Mesenchymal stem cell (in vitro differentiated cells and primary cell): ENCODE measurements around the gene KLHL22.

Source experiments
- DNase-seq: peaks from one replicate; pipeline ENCODE4 v3.0.0-alpha.2; 2013
- H2AFZ ChIP-seq: one replicate; pipeline ENCODE4 v1.6.1; 2013; ENCODE audit warnings: low read depth, mild to moderate bottlenecking, control low read depth, inconsistent platforms, low read length, moderate library complexity
- H2AK5ac ChIP-seq: 2 replicates; pipeline ENCODE4 v1.6.1; 2013; ENCODE audit warnings: low read length, moderate library complexity, mild to moderate bottlenecking, inconsistent platforms; ENCODE audit not compliant: severe bottlenecking
- H2BK120ac ChIP-seq: one replicate; pipeline ENCODE4 v1.6.1; 2013; ENCODE audit warnings: low read depth, mild to moderate bottlenecking, inconsistent platforms, low read length, moderate library complexity
- H2BK12ac ChIP-seq, 2 experiments: one replicate each; pipeline ENCODE4 v1.6.1; 2013; ENCODE audit warnings: inconsistent platforms in 2 of 2, low read length in 2 of 2, mild to moderate bottlenecking in 2 of 2, moderate library complexity in 2 of 2, control low read depth in 1 of 2
- H2BK15ac ChIP-seq: one replicate; pipeline ENCODE4 v1.6.1; 2013; ENCODE audit warnings: mild to moderate bottlenecking, low read depth, inconsistent platforms; ENCODE audit not compliant: poor library complexity, severe bottlenecking
- H2BK5ac ChIP-seq: 2 replicates; pipeline ENCODE4 v1.6.1; 2013; ENCODE audit warnings: low read depth, mild to moderate bottlenecking, low read length, control low read depth, inconsistent platforms; ENCODE audit not compliant: poor library complexity, severe bottlenecking
- H3K14ac ChIP-seq, 2 experiments: one replicate each; pipeline ENCODE4 v1.6.1; 2013; ENCODE audit warnings: inconsistent platforms in 2 of 2, low read length in 2 of 2, control low read depth in 1 of 2, mild to moderate bottlenecking in 1 of 2, moderate library complexity in 1 of 2
- H3K18ac ChIP-seq, 2 experiments: one replicate each; pipeline ENCODE4 v1.6.1; 2013; ENCODE audit warnings: inconsistent platforms in 2 of 2, low read length in 2 of 2, control low read depth in 1 of 2, low read depth in 1 of 2, mild to moderate bottlenecking in 1 of 2
- H3K23ac ChIP-seq, 2 experiments: one replicate each; pipeline ENCODE4 v1.6.1; 2013; ENCODE audit warnings: inconsistent platforms in 2 of 2, low read length in 2 of 2, mild to moderate bottlenecking in 2 of 2, moderate library complexity in 2 of 2, control low read depth in 1 of 2
- H3K27ac ChIP-seq: 2 replicates; pipeline ENCODE4 v1.5.1; 2013; ENCODE audit warnings: mild to moderate bottlenecking, moderate library complexity, low read length, control low read depth, inconsistent platforms; ENCODE audit not compliant: poor library complexity, severe bottlenecking
- H3K27me3 ChIP-seq, 2 experiments: 2 replicates each; pipeline versions ENCODE4 v1.6.1 to v1.7.0; 2013; ENCODE audit warnings: low read length in 2 of 2, mild to moderate bottlenecking in 2 of 2, moderate library complexity in 2 of 2, control low read depth in 1 of 2, inconsistent platforms in 1 of 2; ENCODE audit not compliant: control insufficient read depth in 1 of 2, insufficient read depth in 1 of 2
- H3K36me3 ChIP-seq, 2 experiments: 2 replicates each; pipeline versions ENCODE4 v1.6.1 to v1.7.0; 2013; ENCODE audit warnings: low read length in 2 of 2, control low read depth in 1 of 2, inconsistent platforms in 1 of 2, low read depth in 1 of 2, mild to moderate bottlenecking in 1 of 2; ENCODE audit not compliant: insufficient read depth in 2 of 2, control insufficient read depth in 1 of 2
- H3K4ac ChIP-seq, 2 experiments: one replicate each; pipeline ENCODE4 v1.6.1; 2013; ENCODE audit warnings: inconsistent platforms in 2 of 2, low read length in 2 of 2, mild to moderate bottlenecking in 2 of 2, moderate library complexity in 2 of 2, control low read depth in 1 of 2, low read depth in 1 of 2
- H3K4me1 ChIP-seq: 2 replicates; pipeline ENCODE4 v1.6.1; 2013; ENCODE audit warnings: low read depth, low read length, control low read depth; ENCODE audit not compliant: control insufficient read depth, insufficient read depth
- H3K4me2 ChIP-seq: 2 replicates; pipeline ENCODE4 v1.6.1; 2013; ENCODE audit warnings: low read length, mild to moderate bottlenecking, inconsistent platforms; ENCODE audit not compliant: poor library complexity, severe bottlenecking
- H3K4me3 ChIP-seq, 2 experiments: 2 replicates each; pipeline versions ENCODE4 v1.5.1 to v1.7.0; 2013; ENCODE audit warnings: low read length in 2 of 2, mild to moderate bottlenecking in 2 of 2, control low read depth in 1 of 2, low read depth in 1 of 2; ENCODE audit not compliant: insufficient read depth in 1 of 2
- H3K79me1 ChIP-seq: replicated peaks from 2 replicates; pipeline ENCODE4 v1.6.1; 2013; ENCODE audit warnings: mild to moderate bottlenecking, control low read depth, low read length, inconsistent platforms; ENCODE audit not compliant: poor library complexity, severe bottlenecking
- H3K9ac ChIP-seq: 2 replicates; pipeline ENCODE4 v1.7.0; 2013; ENCODE audit warnings: mild to moderate bottlenecking, low read length, moderate library complexity
- H3K9me3 ChIP-seq: 2 replicates; pipeline ENCODE4 v1.7.0; 2013; ENCODE audit warnings: mild to moderate bottlenecking, low read length; ENCODE audit not compliant: control insufficient read depth
- H4K8ac ChIP-seq: one replicate; pipeline ENCODE4 v1.6.1; 2013; ENCODE audit warnings: inconsistent platforms, mild to moderate bottlenecking, low read length, moderate library complexity
- H4K91ac ChIP-seq: one replicate; pipeline ENCODE4 v1.6.1; 2013; ENCODE audit warnings: mild to moderate bottlenecking, low read length, inconsistent platforms
- WGBS: methylation state at CpG from one replicate; pipeline ENCODE4 v1.1.7; 2013; ENCODE audit warnings: mixed read lengths; 5-methylcytosine and 5-hydroxymethylcytosine counted together

Gene KLHL22

GRCh38 chr22:20438678-20439492, 56.7 kb downstream of the KLHL22 start:
- Histone ChIP-seq H2BK5ac (no peak overlapping the region), H2BK120ac (no peak overlapping the region), H3K79me1 (peaks cover 19% of the 10 kb centered on the region), H3K27ac (no peak overlapping the region), H4K8ac (peak overlapping the region; percentile 69), H4K91ac (peak overlapping the region; percentile 87), H3K4me3 (peak overlapping the region in 1 of 2 experiments; percentile 80), H2BK15ac (no peak overlapping the region), H3K18ac (peak overlapping the region; percentile 19 to 92), H3K9ac (peak overlapping the region; percentile 89), H3K27me3 (no peaks in the 10 kb centered on the region), H2AK5ac (peak overlapping the region; percentile 62), H3K4me1 (peaks cover 40% of the 10 kb centered on the region), H3K23ac (no peak overlapping the region), H3K36me3 (peaks cover 22 to 34% of the 10 kb centered on the region in 2 experiments), H3K14ac (peak overlapping the region in 1 of 2 experiments; percentile 58), H2AFZ (no peak overlapping the region), H3K9me3 (no peaks in the 10 kb centered on the region), H3K4ac (peak overlapping the region; percentile 59 to 76), H3K4me2 (peak overlapping the region; percentile 94), H2BK12ac (peak overlapping the region; percentile 17 to 49)
- WGBS = 74% methylated on average over 13 of the region's 13 CpGs
- DNase-seq = peak; percentile 24

DNA sequence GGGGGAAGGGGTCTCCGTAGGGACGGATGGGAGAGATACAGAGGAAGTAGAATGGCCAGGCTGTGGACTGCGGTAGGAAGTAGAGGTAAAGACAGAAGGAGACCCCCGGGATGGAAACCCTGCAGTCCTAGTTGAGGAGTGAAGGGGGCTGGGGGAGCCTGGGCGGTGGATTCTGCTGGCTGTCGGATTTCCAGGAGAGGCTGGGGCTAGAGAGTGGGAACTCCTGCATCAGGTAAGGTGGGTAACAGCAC, 57.2 kb downstream of the KLHL22 start:
- H3K9me3 ChIP-seq = no peaks in the 10 kb centered on the region
- no peak overlapping the region for H3K27ac ChIP-seq
- DNase-seq = no peak
- peak overlapping the region; percentile 87 for H4K91ac ChIP-seq
- H2AK5ac ChIP-seq = peak overlapping the region; percentile 62
- peak overlapping the region; percentile 80 to 83 for H3K4me3 ChIP-seq
- peaks cover 21% of the 10 kb centered on the region for H3K79me1 ChIP-seq
- H2AFZ ChIP-seq = peak overlapping the region; percentile 67
- peak overlapping the region; percentile 92 to 97 for H3K18ac ChIP-seq
- H3K4me1 ChIP-seq = peaks cover 40% of the 10 kb centered on the region
- no peak overlapping the region for H2BK5ac ChIP-seq
- peak overlapping the region; percentile 86 for H2BK15ac ChIP-seq
- H3K4ac ChIP-seq = peak overlapping the region; percentile 59 to 76
- peak overlapping the region; percentile 17 to 75 for H2BK12ac ChIP-seq
- peak overlapping the region; percentile 89 for H3K9ac ChIP-seq
- WGBS = 30% methylated on average over 6 of the region's 6 CpGs
- H3K14ac ChIP-seq = peak overlapping the region in 1 of 2 experiments; percentile 58
- H3K4me2 ChIP-seq = peak overlapping the region; percentile 94
- H3K27me3 ChIP-seq = no peaks in the 10 kb centered on the region
- no peak overlapping the region for H3K23ac ChIP-seq
- H2BK120ac ChIP-seq = no peak overlapping the region
- H3K36me3 ChIP-seq = peaks cover 22 to 35% of the 10 kb centered on the region in 2 experiments
- H4K8ac ChIP-seq = peak overlapping the region; percentile 92

GRCh38 chr22:20437613-20438426, 57.8 kb downstream of the KLHL22 start, which contains the start of gene SCARF2:
TSS of gene SCARF2 (minus strand) at chr22:20437825. CDS start at chr22:20437754, 71 bp downstream.
- Histone ChIP-seq H3K4me2 (peak within 1 kb of the TSS; percentile 94), H3K4ac (peak within 1 kb of the TSS; percentile 92 to 93), H3K27me3 (no peaks in the 10 kb centered on the region), H3K14ac (peak within 1 kb of the TSS in 1 of 2 experiments; percentile 97), H2BK15ac (peak within 1 kb of the TSS; percentile 98), H3K4me3 (peak within 1 kb of the TSS; percentile 83 to 95), H2BK120ac (peak within 1 kb of the TSS; percentile 78), H3K4me1 (peaks cover 40% of the 10 kb centered on the region), H2BK12ac (peak within 1 kb of the TSS; percentile 75 to 88), H3K23ac (peak within 1 kb of the TSS; percentile 31 to 71), H3K9ac (peak within 1 kb of the TSS; percentile 89), H3K79me1 (peaks cover 25% of the 10 kb centered on the region), H3K36me3 (peaks cover 17 to 37% of the 10 kb centered on the region in 2 experiments), H3K9me3 (no peaks in the 10 kb centered on the region), H2AK5ac (peak within 1 kb of the TSS; percentile 62), H2BK5ac (no peak within 1 kb of the TSS), H2AFZ (peak within 1 kb of the TSS; percentile 78), H3K18ac (peak within 1 kb of the TSS; percentile 92 to 97), H3K27ac (no peak within 1 kb of the TSS), H4K91ac (peak within 1 kb of the TSS; percentile 87), H4K8ac (peak within 1 kb of the TSS; percentile 92)
- 1% methylated on average over 72 of the region's 95 CpGs for WGBS
- peak; percentile 69 for DNase-seq
